ENCODE results near the gene AK3.

AK3 gene

GRCh38 chr9:4669890-4670289 lies 71.1 kb downstream of the AK3 start:
- TF ChIP-seq CTCF (IDR thresholded peaks at IDR 0.05; ENCODE audit: borderline replicate concordance, insufficient read depth, low read depth, low read length): no peak
- H3K4me3 ChIP-seq (ENCODE audit: low read depth, low read length): no peak overlapping the region

- no peak for TF ChIP-seq CTCF (IDR thresholded peaks at IDR 0.05; ENCODE audit: borderline replicate concordance, insufficient read depth, low read depth, low read length)
- no peak overlapping the region for H3K4me3 ChIP-seq (ENCODE audit: low read depth, low read length)
Observed at GRCh38 chr9:4668604-4669003, 72.4 kb downstream of the AK3 start.

GRCh38 chr9:4667681-4668080 lies 73.3 kb downstream of the AK3 start:
- no peak for TF ChIP-seq CTCF (IDR thresholded peaks at IDR 0.05; ENCODE audit: borderline replicate concordance, insufficient read depth, low read depth, low read length)
- no peak overlapping the region for H3K4me3 ChIP-seq (ENCODE audit: low read depth, low read length)

GRCh38 chr9:4666042-4666699 lies 74.8 kb downstream of the AK3 start, which contains the start of gene SPATA6L:
SPATA6L (minus strand) TSS chr9:4666480; CDS start chr9:4666250, 230 bp downstream.
- H3K4me3 ChIP-seq (ENCODE audit: low read depth, low read length): peak within 1 kb of the TSS; percentile 51
- 0 out of 2 replicates have a peak, but pooled peaks have one; percentile 11 for TF ChIP-seq CTCF (IDR thresholded peaks at IDR 0.05; ENCODE audit: borderline replicate concordance, insufficient read depth, low read depth, low read length)

GRCh38 chr9:4665357-4665756 lies 75.6 kb downstream of the AK3 start:
- TF ChIP-seq CTCF (IDR thresholded peaks at IDR 0.05; ENCODE audit: borderline replicate concordance, insufficient read depth, low read depth, low read length): no peak
- H3K4me3 ChIP-seq (ENCODE audit: low read depth, low read length): no peak overlapping the region

- TF ChIP-seq CTCF (IDR thresholded peaks at IDR 0.05; ENCODE audit: borderline replicate concordance, insufficient read depth, low read depth, low read length): no peak
- H3K4me3 ChIP-seq (ENCODE audit: low read depth, low read length): no peak overlapping the region
Observed at GRCh38 chr9:4663956-4664355, 77.0 kb downstream of the AK3 start.

Measured in GM12875 (cell line).